OCI-LY3 (cell line): ENCODE measurements around the gene DDX39B.

Experiments used
- CTCF ChIP-seq: fragments of 200-600, 300-600 bp; sonication (generic); IDR thresholded peaks from 2 replicates; pipeline ENCODE4 v1.5.1; 2014; ENCODE audit warnings: antibody characterized with exemption, low read length, low read depth
- EZH2phosphoT487 ChIP-seq: fragments of 200-600 bp; shearing (Covaris generic); IDR thresholded peaks from 2 replicates; pipeline ENCODE4 v1.6.1; 2018; ENCODE audit warnings: antibody characterized with exemption, mixed run types, low read depth

- TF ChIP-seq CTCF: no peak
- TF ChIP-seq EZH2phosphoT487: no peak
Measured at GRCh38 chr6:31529329-31530150, 12.3 kb downstream of the DDX39B start.
